Peyer's patch (tissue), 4 donors: ENCODE data around the gene SMG6. TPM values are rescaled to one million over a fixed set of nuclear protein-coding genes. Genes with fewer than 3 reads are reported as not detected.

Experiments
- DNase-seq, 3 donors: peaks; one replicate each; pipeline ENCODE4 v3.0.0-alpha.2; 2017 to 2019
- H3K27ac ChIP-seq, 4 donors: fragments of 200-600 bp; sonication (generic); one replicate each; pipeline ENCODE4 v1.5.1; 2016 to 2019
- H3K27me3 ChIP-seq, 2 donors: fragments of 200-600 bp; sonication (generic); one replicate each; pipeline ENCODE4 v1.5.1; 2019
- H3K36me3 ChIP-seq, 3 donors: fragments of 200-600 bp; sonication (generic); one replicate each; pipeline ENCODE4 v1.5.1; 2016 to 2019
- H3K4me1 ChIP-seq, 4 donors: fragments of 200-600 bp; sonication (generic); one replicate each; pipeline ENCODE4 v1.5.1; 2016 to 2019
- H3K4me3 ChIP-seq, 4 donors: fragments of 200-600 bp; sonication (generic); 1 replicate in 3 of 4; 2 replicates in 1 of 4; pipeline ENCODE4 v1.5.1; 2016 to 2019; ENCODE audit warnings: mild to moderate bottlenecking in 1 of 4
- H3K9me3 ChIP-seq, 4 donors: fragments of 200-600 bp; sonication (generic); one replicate each; pipeline ENCODE4 v1.5.1; 2016 to 2019; ENCODE audit warnings: mild to moderate bottlenecking in 1 of 4
- CTCF ChIP-seq, 6 experiments: fragments of 450-650 bp in 4 of 6; fragments of 200-600 bp in 2 of 6; sonication (generic) in 1 of 6; IDR thresholded peaks; one replicate each; pipeline ENCODE4 v1.5.1; 2017 to 2019; ENCODE audit warnings: antibody characterized with exemption in 6 of 6, mild to moderate bottlenecking in 3 of 6, moderate library complexity in 1 of 6
- POLR2A ChIP-seq, 2 donors: fragments of 450-650 bp; IDR thresholded peaks; one replicate each; pipeline ENCODE4 v1.5.1; 2017; ENCODE audit warnings: antibody characterized with exemption in 2 of 2, mild to moderate bottlenecking in 2 of 2, moderate library complexity in 2 of 2
- total RNA-seq, 4 donors: library from RNA; depleted of rRNA; stranded (reverse); fragments of >200 nt; gene quantifications; one replicate each; pipeline ENCODE4 v1.1.0, GENCODE V29; 2016

Gene SMG6
- total RNA-seq, 4 donors from 2014 or later: 33.3 to 139 (median 67.4) TPM

GRCh38 chr17:2275722-2276121 is 27.9 kb downstream of the SMG6 start:
- no peak for DNase-seq
- TF ChIP-seq POLR2A (IDR thresholded peaks at IDR 0.05) (no peak), CTCF (IDR thresholded peaks at IDR 0.05) (no peak)
- Histone ChIP-seq H3K4me3 (no peak overlapping the region), H3K36me3 (peaks cover 0 to 50% (median 0%) of the 10 kb centered on the region in 3 donors), H3K27ac (peak overlapping the region in 1 of 4 donors; percentile 0), H3K4me1 (no peaks in the 10 kb centered on the region), H3K27me3 (no peaks in the 10 kb centered on the region), H3K9me3 (no peaks in the 10 kb centered on the region)

- Histone ChIP-seq H3K9me3 (no peaks in the 10 kb centered on the region), H3K27me3 (no peaks in the 10 kb centered on the region), H3K4me1 (no peaks in the 10 kb centered on the region), H3K27ac (no peak overlapping the region), H3K36me3 (peaks cover 0 to 37% (median 0%) of the 10 kb centered on the region in 3 donors), H3K4me3 (no peak overlapping the region)
- DNase-seq: no peak
- TF ChIP-seq CTCF (IDR thresholded peaks at IDR 0.05): no peak
- TF ChIP-seq POLR2A (IDR thresholded peaks at IDR 0.05): no peak
These were observed 29.2 kb downstream of the SMG6 start for GRCh38 chr17:2274414-2274813.

GRCh38 chr17:2271985-2272702 is 31.4 kb downstream of the SMG6 start:
- Histone ChIP-seq H3K36me3 (peaks cover 0 to 25% (median 0%) of the 10 kb centered on the region in 3 donors), H3K4me3 (no peak overlapping the region), H3K27me3 (no peaks in the 10 kb centered on the region), H3K27ac (no peak overlapping the region), H3K9me3 (no peaks in the 10 kb centered on the region), H3K4me1 (no peaks in the 10 kb centered on the region)
- DNase-seq: no peak
- TF ChIP-seq POLR2A (IDR thresholded peaks at IDR 0.05) (no peak), CTCF (IDR thresholded peaks at IDR 0.05) (no peak)

GRCh38 chr17:2267354-2267753 is 36.2 kb downstream of the SMG6 start:
- H3K27ac ChIP-seq: peak overlapping the region; percentile 74 to 81 (median 78)

GRCh38 chr17:2266865-2267228 is 36.7 kb downstream of the SMG6 start:
- Histone ChIP-seq H3K4me3 (no peak overlapping the region), H3K27me3 (no peaks in the 10 kb centered on the region), H3K27ac (peak overlapping the region; percentile 74 to 81 (median 78)), H3K4me1 (peaks cover 0 to 20% (median 6%) of the 10 kb centered on the region in 4 donors), H3K9me3 (no peaks in the 10 kb centered on the region), H3K36me3 (no peaks in the 10 kb centered on the region)
- no peak for DNase-seq
- TF ChIP-seq POLR2A (IDR thresholded peaks at IDR 0.05): no peak
- TF ChIP-seq CTCF (IDR thresholded peaks at IDR 0.05): no peak

More at GRCh38 chr17:2267354-2267753, 36.2 kb downstream of the SMG6 start:
- Histone ChIP-seq H3K36me3 (peaks cover 0 to 4% (median 0%) of the 10 kb centered on the region in 3 donors), H3K4me1 (peaks cover 0 to 20% (median 6%) of the 10 kb centered on the region in 4 donors), H3K4me3 (no peak overlapping the region), H3K9me3 (no peaks in the 10 kb centered on the region), H3K27me3 (no peaks in the 10 kb centered on the region)
- no peak for DNase-seq
- TF ChIP-seq POLR2A (IDR thresholded peaks at IDR 0.05) (no peak), CTCF (IDR thresholded peaks at IDR 0.05) (no peak)
